Ascending aorta (tissue), 2 donors: ENCODE results near the gene LMTK2. TPM values are rescaled to one million over a fixed set of nuclear protein-coding genes. Genes with fewer than 3 reads are reported as not detected.

ENCODE experiments used
- DNase-seq, 2 donors: peaks; one replicate each; pipeline ENCODE4 v3.0.0-alpha.2; 2019; ENCODE audit warnings: low spot score in 2 of 2
- H3K27ac ChIP-seq, 2 donors: fragments of 200-600 bp; sonication (generic); one replicate each; pipeline ENCODE4 v1.5.1; 2016 to 2017; ENCODE audit warnings: mild to moderate bottlenecking in 1 of 2
- H3K27me3 ChIP-seq: fragments of 200-600 bp; sonication (generic); one replicate; pipeline ENCODE4 v1.5.1; 2017
- H3K36me3 ChIP-seq, 2 donors: fragments of 200-600 bp; sonication (generic); one replicate each; pipeline ENCODE4 v1.5.1; 2016
- H3K4me1 ChIP-seq, 2 donors: fragments of 200-600 bp; sonication (generic); one replicate each; pipeline ENCODE4 v1.5.1; 2016 to 2017; ENCODE audit warnings: mild to moderate bottlenecking in 1 of 2
- H3K4me3 ChIP-seq, 2 donors: fragments of 200-600 bp; sonication (generic); one replicate each; pipeline ENCODE4 v1.5.1; 2016 to 2017; ENCODE audit warnings: mild to moderate bottlenecking in 1 of 2
- H3K9me3 ChIP-seq, 2 donors: fragments of 200-600 bp; sonication (generic); one replicate each; pipeline ENCODE4 v1.5.1; 2016
- intact Hi-C: fragments of 100-400 bp; cut with DNase I; formaldehyde crosslinking; loops from one replicate; pipeline ENCODE4 v1.15.1; 2023
- total RNA-seq: library from RNA; depleted of rRNA; stranded (reverse); fragments of >200 nt; gene quantifications from one replicate; pipeline ENCODE4 v1.1.0, GENCODE V29; 2016
- TF ChIP-seq, protein P1 (sequence below), 3 experiments: fragments of 200-600 bp in 2 of 3; fragments of 450-650 bp in 1 of 3; sonication (generic) in 2 of 3; IDR thresholded peaks; one replicate each; pipeline ENCODE4 v1.5.1; 2016 to 2019; ENCODE audit warnings: antibody characterized with exemption in 3 of 3, mild to moderate bottlenecking in 1 of 3, moderate library complexity in 1 of 3

LMTK2 gene
- total RNA-seq, 1 donor from 2014 or later: 11.8 TPM

DNA sequence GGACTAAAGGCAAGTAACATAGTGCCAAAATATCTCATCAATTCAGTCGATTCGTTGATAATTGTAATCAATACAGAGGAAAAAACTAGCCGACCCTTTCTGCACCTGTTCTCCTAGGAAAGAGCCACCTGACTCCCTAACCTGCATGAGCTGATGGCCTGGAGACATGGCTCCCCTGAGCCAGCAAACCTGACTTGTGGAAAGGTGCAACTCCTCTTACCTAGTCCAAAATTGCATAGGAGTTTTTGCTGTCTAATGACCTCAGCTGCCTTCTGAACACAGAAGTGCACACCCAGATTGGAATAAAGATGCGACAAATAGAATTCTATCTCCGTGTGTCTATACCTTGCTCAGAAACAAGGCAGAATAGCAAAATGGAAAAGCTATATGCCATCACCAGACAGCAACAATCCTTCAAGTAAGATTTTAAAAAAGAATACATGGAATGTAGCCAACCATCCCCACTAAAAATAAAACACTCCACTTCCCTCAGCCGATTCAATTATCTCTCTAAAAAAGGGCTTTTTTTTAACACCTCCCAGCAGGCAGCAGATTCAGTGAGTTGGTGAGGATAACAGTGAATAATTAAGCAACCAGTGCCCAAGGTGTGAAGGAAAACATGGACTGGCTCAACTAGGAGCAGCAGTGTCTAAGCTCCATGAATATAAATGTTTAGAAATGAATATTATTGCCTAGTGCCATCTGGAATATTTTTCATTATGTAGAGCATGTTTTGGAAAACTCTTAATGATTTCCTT is 26.6 kb upstream of the LMTK2 start:
- intact Hi-C loops: no loop called here
- Histone ChIP-seq H3K9me3 (no peaks in the 10 kb centered on the region), H3K27ac (no peak overlapping the region), H3K4me3 (no peak overlapping the region), H3K27me3 (no peaks in the 10 kb centered on the region), H3K4me1 (no peaks in the 10 kb centered on the region), H3K36me3 (no peaks in the 10 kb centered on the region)
- no peak for DNase-seq
- TF ChIP-seq, protein P1, sequence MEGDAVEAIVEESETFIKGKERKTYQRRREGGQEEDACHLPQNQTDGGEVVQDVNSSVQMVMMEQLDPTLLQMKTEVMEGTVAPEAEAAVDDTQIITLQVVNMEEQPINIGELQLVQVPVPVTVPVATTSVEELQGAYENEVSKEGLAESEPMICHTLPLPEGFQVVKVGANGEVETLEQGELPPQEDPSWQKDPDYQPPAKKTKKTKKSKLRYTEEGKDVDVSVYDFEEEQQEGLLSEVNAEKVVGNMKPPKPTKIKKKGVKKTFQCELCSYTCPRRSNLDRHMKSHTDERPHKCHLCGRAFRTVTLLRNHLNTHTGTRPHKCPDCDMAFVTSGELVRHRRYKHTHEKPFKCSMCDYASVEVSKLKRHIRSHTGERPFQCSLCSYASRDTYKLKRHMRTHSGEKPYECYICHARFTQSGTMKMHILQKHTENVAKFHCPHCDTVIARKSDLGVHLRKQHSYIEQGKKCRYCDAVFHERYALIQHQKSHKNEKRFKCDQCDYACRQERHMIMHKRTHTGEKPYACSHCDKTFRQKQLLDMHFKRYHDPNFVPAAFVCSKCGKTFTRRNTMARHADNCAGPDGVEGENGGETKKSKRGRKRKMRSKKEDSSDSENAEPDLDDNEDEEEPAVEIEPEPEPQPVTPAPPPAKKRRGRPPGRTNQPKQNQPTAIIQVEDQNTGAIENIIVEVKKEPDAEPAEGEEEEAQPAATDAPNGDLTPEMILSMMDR (IDR thresholded peaks at IDR 0.05): no peak

DNA sequence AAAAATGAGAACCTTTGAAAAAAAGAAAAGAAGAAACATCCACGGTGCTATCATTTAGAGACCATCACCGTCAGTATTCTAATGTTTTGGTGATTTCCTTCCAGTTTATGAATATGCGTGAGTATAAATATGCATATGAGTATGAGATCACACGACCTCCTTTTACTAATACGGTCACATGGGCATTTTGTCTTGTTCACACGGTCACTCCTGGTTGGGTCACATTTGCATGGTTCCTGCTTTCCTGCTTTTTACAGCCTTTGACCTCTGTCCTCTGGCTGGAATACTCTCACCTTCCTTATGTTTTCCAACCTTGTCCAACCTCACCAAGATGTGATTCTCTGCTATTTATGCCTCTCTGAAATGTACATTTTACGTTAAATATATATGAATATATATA is 25.3 kb upstream of the LMTK2 start:
- no peak overlapping the region for H3K27ac ChIP-seq
- TF ChIP-seq, protein P1 (IDR thresholded peaks at IDR 0.05): no peak
- no peaks in the 10 kb centered on the region for H3K36me3 ChIP-seq
- H3K4me3 ChIP-seq: no peak overlapping the region
- no peak for DNase-seq
- no peaks in the 10 kb centered on the region for H3K9me3 ChIP-seq
- intact Hi-C loops: no loop called here
- no peaks in the 10 kb centered on the region for H3K4me1 ChIP-seq
- no peaks in the 10 kb centered on the region for H3K27me3 ChIP-seq

GRCh38 chr7:98084631-98085030 is 22.0 kb upstream of the LMTK2 start:
- intact Hi-C loops: no loop called here
- TF ChIP-seq, protein P1 (IDR thresholded peaks at IDR 0.05): no peak
- no peak overlapping the region for H3K27ac ChIP-seq
- H3K4me3 ChIP-seq: no peak overlapping the region
- no peak for DNase-seq
- H3K9me3 ChIP-seq: no peaks in the 10 kb centered on the region
- H3K27me3 ChIP-seq: no peaks in the 10 kb centered on the region
- H3K36me3 ChIP-seq: no peaks in the 10 kb centered on the region
- no peaks in the 10 kb centered on the region for H3K4me1 ChIP-seq

DNA sequence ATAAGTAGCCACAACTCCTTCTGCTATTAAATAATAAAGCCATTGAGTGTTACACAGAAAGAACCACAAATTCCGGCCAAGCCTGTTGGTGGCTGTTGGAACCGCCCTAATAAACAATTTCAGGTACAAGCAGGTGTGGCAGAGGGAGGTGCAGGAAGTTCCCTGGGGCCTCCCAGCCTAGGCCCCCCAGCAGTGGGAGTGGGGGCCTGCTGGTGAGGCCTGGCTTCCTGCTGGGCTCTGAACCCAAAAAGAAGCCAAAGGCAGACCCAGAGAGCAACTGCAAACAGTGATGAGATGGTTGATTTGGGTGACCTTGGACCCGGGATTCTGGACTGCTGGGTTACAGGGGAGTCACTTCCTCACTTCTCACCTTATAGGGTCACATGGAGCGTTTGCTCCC is 21.0 kb upstream of the LMTK2 start:
- H3K27ac ChIP-seq: no peak overlapping the region
- H3K4me3 ChIP-seq: no peak overlapping the region
- TF ChIP-seq, protein P1 (IDR thresholded peaks at IDR 0.05): no peak
- no peaks in the 10 kb centered on the region for H3K36me3 ChIP-seq
- no peaks in the 10 kb centered on the region for H3K27me3 ChIP-seq
- DNase-seq: no peak
- intact Hi-C loops: no loop called here
- H3K9me3 ChIP-seq: no peaks in the 10 kb centered on the region
- no peaks in the 10 kb centered on the region for H3K4me1 ChIP-seq

DNA sequence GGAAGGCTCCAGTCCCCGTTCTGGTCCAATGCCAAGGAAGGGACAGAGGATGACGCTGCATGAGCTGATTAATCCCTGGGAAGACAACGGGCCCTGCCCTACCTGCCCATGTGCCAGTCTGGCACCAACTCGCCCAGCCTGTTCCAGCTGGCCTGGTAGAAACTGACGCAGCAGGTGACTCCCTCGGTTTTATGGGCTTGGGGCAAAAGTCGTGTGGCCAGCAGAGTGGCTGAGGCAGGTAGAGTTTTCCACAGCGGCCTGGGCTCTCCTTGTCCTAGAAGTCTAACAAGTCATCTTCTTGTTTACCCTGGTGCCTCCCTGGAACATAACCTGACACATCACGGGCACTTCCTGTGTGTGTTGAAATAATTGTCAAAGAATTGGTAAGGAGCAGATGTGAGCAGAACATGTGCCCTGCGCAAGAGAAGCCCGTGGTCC is 20.4 kb upstream of the LMTK2 start:
- H3K27me3 ChIP-seq: no peaks in the 10 kb centered on the region
- H3K4me1 ChIP-seq: no peaks in the 10 kb centered on the region
- no peak for DNase-seq
- H3K36me3 ChIP-seq: no peaks in the 10 kb centered on the region
- H3K4me3 ChIP-seq: no peak overlapping the region
- no peak overlapping the region for H3K27ac ChIP-seq
- TF ChIP-seq, protein P1 (IDR thresholded peaks at IDR 0.05): no peak
- no peaks in the 10 kb centered on the region for H3K9me3 ChIP-seq
- intact Hi-C loops: no loop called here
